Measurements from ENCODE around the gene CHMP2B. TPM values are rescaled to one million over a fixed set of nuclear protein-coding genes. Genes with fewer than 3 reads are reported as not detected.
"Not testable (repeated sequence)": the region's sequence is repeated elsewhere in the genome, so short reads cannot be mapped to it uniquely, and the experiment has no call there.

CHMP2B gene
- total RNA-seq, 1 experiment from 2014 or later, result 49.4 TPM

- H3K9ac ChIP-seq (ENCODE audit: low read length), result no peak overlapping the region
- H3K4me3 ChIP-seq (ENCODE audit: low read length), result no peak overlapping the region
- BruUV-seq (replicated peaks), result TSS peak; percentile 23
- ChIA-PET POLR2A (ENCODE audit: unreplicated experiment) (no interaction called here), CTCF (no interaction called here)
- H4K20me1 ChIP-seq (ENCODE audit: low read length), result 0 out of 2 replicates have a peak, but pooled peaks cover 4% of the 10 kb centered on the region
- DNase-seq (peak; percentile 32), ATAC-seq (peak; percentile 78)
- peaks cover 60% of the 10 kb centered on the region for H3K36me3 ChIP-seq (ENCODE audit: low read depth, low read length)
- H3K4me1 ChIP-seq (ENCODE audit: insufficient read depth, low read length), result peaks cover 30% of the 10 kb centered on the region
- no peaks in the 10 kb centered on the region for H3F3A ChIP-seq (ENCODE audit: low read length, unreplicated experiment)
- no peak for TF ChIP-seq EZH2 (IDR thresholded peaks at IDR 0.05; ENCODE audit: low read length, unreplicated experiment)
- TF ChIP-seq EZH2phosphoT487 (IDR thresholded peaks at IDR 0.05; ENCODE audit: borderline replicate concordance, low read length), result no peak
- no peak for TF ChIP-seq CTCF (conservative IDR thresholded peaks at IDR 0.05; ENCODE audit: low read depth, low read length)
- H3K27ac ChIP-seq (ENCODE audit: low read length), result peak overlapping the region; percentile 59
- no peak overlapping the region for H2AFZ ChIP-seq (ENCODE audit: low read length)
- H3K27me3 ChIP-seq (ENCODE audit: low read length), result no peaks in the 10 kb centered on the region
- H3K79me2 ChIP-seq (ENCODE audit: low read length), result peaks cover 41% of the 10 kb centered on the region
- H3K4me2 ChIP-seq (ENCODE audit: low read length), result peak overlapping the region; percentile 17; the same call in 1 of the 2 replicates
- H3K9me3 ChIP-seq (ENCODE audit: low read length), result no peaks in the 10 kb centered on the region
- no peaks in the 10 kb centered on the region for H3K9me2 ChIP-seq (replicated peaks; ENCODE audit: low read length)
- intact Hi-C loops (cut with micrococcal nuclease), result loop anchor here (1.0 to 5.0 kb wide), 2 partner anchors 41 to 80 kb away; no protein-coding TSS in a partner anchor
Measured at GRCh38 chr3:87246662-87247429, 19.7 kb downstream of the CHMP2B start.

- ChIA-PET CTCF (no interaction called here), POLR2A (ENCODE audit: unreplicated experiment) (no interaction called here)
- no peaks in the 10 kb centered on the region for H3F3A ChIP-seq (ENCODE audit: low read length, unreplicated experiment)
- peak; percentile 56 for ATAC-seq
- peak; percentile 22 for DNase-seq
- no peak overlapping the region for H3K9ac ChIP-seq (ENCODE audit: low read length)
- no peaks in the 10 kb centered on the region for H3K9me3 ChIP-seq (ENCODE audit: low read length)
- no peak overlapping the region for H3K4me3 ChIP-seq (ENCODE audit: low read length)
- intact Hi-C loops (cut with micrococcal nuclease), result loop anchor here (5.0 kb wide), 1 partner anchor 80 kb away; no protein-coding TSS in a partner anchor
- H3K36me3 ChIP-seq (ENCODE audit: low read depth, low read length), result peaks cover 63% of the 10 kb centered on the region
- H2AFZ ChIP-seq (ENCODE audit: low read length), result no peak overlapping the region
- peak overlapping the region; percentile 17; the same call in 1 of the 2 replicates for H3K4me2 ChIP-seq (ENCODE audit: low read length)
- H4K20me1 ChIP-seq (ENCODE audit: low read length), result 0 out of 2 replicates have a peak, but pooled peaks cover 4% of the 10 kb centered on the region
- peak overlapping the region; percentile 59 for H3K27ac ChIP-seq (ENCODE audit: low read length)
- peaks cover 30% of the 10 kb centered on the region for H3K4me1 ChIP-seq (ENCODE audit: insufficient read depth, low read length)
- no peak for TF ChIP-seq EZH2phosphoT487 (IDR thresholded peaks at IDR 0.05; ENCODE audit: borderline replicate concordance, low read length)
- TF ChIP-seq CTCF (conservative IDR thresholded peaks at IDR 0.05; ENCODE audit: low read depth, low read length), result no peak
- TF ChIP-seq EZH2 (IDR thresholded peaks at IDR 0.05; ENCODE audit: low read length, unreplicated experiment), result no peak
- no peaks in the 10 kb centered on the region for H3K27me3 ChIP-seq (ENCODE audit: low read length)
- BruUV-seq (replicated peaks), result no TSS peak
- no peaks in the 10 kb centered on the region for H3K9me2 ChIP-seq (replicated peaks; ENCODE audit: low read length)
- H3K79me2 ChIP-seq (ENCODE audit: low read length), result peaks cover 35% of the 10 kb centered on the region
Measured at GRCh38 chr3:87247430-87247773, 20.3 kb downstream of the CHMP2B start.

- H3K9me2 ChIP-seq (replicated peaks; ENCODE audit: low read length); H3K9me3 ChIP-seq (ENCODE audit: low read length); H4K20me1 ChIP-seq (ENCODE audit: low read length); H3K9ac ChIP-seq (ENCODE audit: low read length); POLR2A ChIA-PET (ENCODE audit: unreplicated experiment); H3F3A ChIP-seq (ENCODE audit: low read length, unreplicated experiment); H3K4me3 ChIP-seq (ENCODE audit: low read length); BruUV-seq (replicated peaks); DNase-seq; CTCF ChIA-PET; H2AFZ ChIP-seq (ENCODE audit: low read length); ATAC-seq; H3K27me3 ChIP-seq (ENCODE audit: low read length); H3K27ac ChIP-seq (ENCODE audit: low read length); H3K4me2 ChIP-seq (ENCODE audit: low read length): not testable (repeated sequence)
- Histone ChIP-seq H3K79me2 (ENCODE audit: low read length) (peaks cover 27% of the 10 kb centered on the region), H3K4me1 (ENCODE audit: insufficient read depth, low read length) (peaks cover 30% of the 10 kb centered on the region), H3K36me3 (ENCODE audit: low read depth, low read length) (peaks cover 61% of the 10 kb centered on the region)
- intact Hi-C loops (cut with micrococcal nuclease), result loop anchor here (5.0 kb wide), 1 partner anchor 81 kb away; no protein-coding TSS in a partner anchor
Measured at GRCh38 chr3:87248231-87248630, 21.1 kb downstream of the CHMP2B start.

All from PC-3 (cell line).